ENCODE results near the gene SWSAP1. TPM values are rescaled to one million over a fixed set of nuclear protein-coding genes. Genes with fewer than 3 reads are reported as not detected.

SWSAP1 gene
- total RNA-seq, 1 donor from 2014 or later = 4.5 TPM

GRCh38 chr19:11397089-11397610 lies 22.7 kb downstream of the SWSAP1 start:
- Histone ChIP-seq H3K4me3 (no peak overlapping the region), H3K36me3 (peaks cover 5 to 11% of the 10 kb centered on the region in 2 donors), H3K27ac (no peak overlapping the region), H3K9me3 (no peaks in the 10 kb centered on the region), H3K4me1 (no peaks in the 10 kb centered on the region), H3K27me3 (no peaks in the 10 kb centered on the region)
- TF ChIP-seq CTCF (IDR thresholded peaks at IDR 0.05) = no peak
- intact Hi-C loops (cut with DNase I) = no loop called here
- DNase-seq (ENCODE audit: low spot score in 2 of 2) = no peak

- peaks cover 5 to 13% of the 10 kb centered on the region in 2 donors for H3K36me3 ChIP-seq
- no peaks in the 10 kb centered on the region for H3K9me3 ChIP-seq
- H3K27me3 ChIP-seq = no peaks in the 10 kb centered on the region
- TF ChIP-seq CTCF (IDR thresholded peaks at IDR 0.05) = no peak
- no peak overlapping the region for H3K4me3 ChIP-seq
- DNase-seq (ENCODE audit: low spot score in 2 of 2) = no peak
- no peak overlapping the region for H3K27ac ChIP-seq
- intact Hi-C loops (cut with DNase I) = no loop called here
- no peaks in the 10 kb centered on the region for H3K4me1 ChIP-seq
These were observed 25.2 kb downstream of the SWSAP1 start for GRCh38 chr19:11399667-11400066.

DNA sequence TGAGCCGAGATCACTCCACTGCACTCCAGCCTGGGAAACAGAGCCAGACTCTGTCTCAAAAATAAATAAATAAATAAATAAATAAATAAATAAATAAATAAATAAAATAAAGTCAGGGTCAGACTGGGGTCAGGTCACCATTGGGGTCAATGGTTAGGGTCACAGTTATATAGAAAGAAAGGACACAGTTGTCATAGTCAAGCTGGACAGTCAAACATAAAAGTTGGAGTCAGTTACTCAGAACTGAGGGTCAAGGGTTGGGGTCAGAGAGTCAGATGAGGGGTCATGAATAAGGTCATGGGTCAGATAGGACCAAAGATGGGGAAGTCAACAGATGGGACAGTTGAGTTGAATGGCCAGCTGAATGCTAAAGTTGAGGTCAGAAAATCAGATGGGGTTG lies 26.3 kb downstream of the SWSAP1 start:
- peaks cover 5 to 13% of the 10 kb centered on the region in 2 donors for H3K36me3 ChIP-seq
- DNase-seq (ENCODE audit: low spot score in 2 of 2) = no peak
- no peak overlapping the region for H3K4me3 ChIP-seq
- no peak overlapping the region for H3K27ac ChIP-seq
- intact Hi-C loops (cut with DNase I) = no loop called here
- H3K9me3 ChIP-seq = no peaks in the 10 kb centered on the region
- no peaks in the 10 kb centered on the region for H3K4me1 ChIP-seq
- H3K27me3 ChIP-seq = no peaks in the 10 kb centered on the region
- no peak for TF ChIP-seq CTCF (IDR thresholded peaks at IDR 0.05)

DNA sequence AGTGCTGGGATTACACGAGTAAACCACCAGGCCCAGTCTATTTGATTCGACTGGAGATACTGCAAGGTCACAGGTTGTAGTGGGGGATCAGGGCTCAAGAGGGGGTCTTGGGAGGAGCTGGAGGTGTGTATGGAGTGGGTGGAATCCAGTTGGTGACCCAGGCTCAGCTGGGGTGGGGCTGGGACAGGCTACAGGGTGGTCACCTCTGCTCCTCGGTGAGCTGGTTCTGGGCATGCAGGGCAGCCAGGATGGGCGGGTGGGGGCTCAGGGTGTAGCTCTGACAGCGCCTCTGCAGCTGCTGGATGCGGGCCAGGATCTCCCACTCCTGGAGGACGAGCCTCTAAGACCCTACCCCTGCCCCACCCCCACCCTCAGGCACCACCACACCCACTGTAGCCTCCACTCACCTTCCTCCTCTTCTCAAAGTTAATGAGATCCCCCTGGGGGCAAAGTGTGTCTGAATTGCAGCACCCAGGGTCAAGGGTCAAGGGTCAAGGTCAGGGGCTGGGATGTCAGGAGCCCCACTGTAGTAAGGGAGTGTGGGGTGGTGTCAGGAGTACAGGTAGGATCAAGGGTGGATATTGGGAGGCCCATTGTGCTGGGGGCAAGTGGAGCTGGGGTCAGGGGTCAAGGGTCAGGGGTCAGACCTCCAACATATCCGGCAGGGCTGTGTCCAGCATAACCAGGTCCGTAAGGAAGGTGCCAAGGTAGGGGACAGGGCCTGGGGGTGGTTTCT lies 27.5 kb downstream of the SWSAP1 start:
- intact Hi-C loops (cut with DNase I) = no loop called here

DNA sequence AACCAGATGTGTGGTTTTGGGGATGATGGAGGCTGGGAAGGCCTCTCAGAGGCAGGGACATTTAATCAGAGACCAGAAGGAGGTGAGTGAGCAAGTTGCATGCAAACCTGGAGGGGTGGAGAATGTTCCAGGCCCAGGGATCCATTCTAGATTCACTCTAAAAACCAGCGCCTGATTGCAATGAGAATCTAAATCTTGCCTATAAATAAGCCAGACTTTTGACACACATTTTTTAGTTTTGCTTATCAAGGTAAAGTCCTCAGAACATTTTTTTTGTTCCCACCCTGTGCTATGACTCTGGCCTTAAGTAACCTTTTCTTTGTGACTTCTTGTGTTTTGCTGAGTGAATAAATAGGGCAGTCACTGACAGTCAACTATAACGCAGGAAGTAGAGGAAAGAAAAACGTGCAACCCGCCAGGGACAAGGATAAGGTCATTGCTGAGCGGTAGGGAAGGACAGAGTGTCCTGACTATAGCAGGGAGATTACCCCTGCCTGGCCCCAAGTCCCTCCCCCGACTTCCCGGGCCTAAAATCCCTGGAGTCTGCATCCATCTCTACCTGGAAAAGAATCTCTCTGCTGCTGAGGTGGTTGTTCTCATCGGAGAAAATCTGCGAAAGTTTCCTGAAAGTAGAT lies 30.2 kb downstream of the SWSAP1 start:
- intact Hi-C loops (cut with DNase I) = no loop called here
- no peak overlapping the region for H3K4me3 ChIP-seq
- no peaks in the 10 kb centered on the region for H3K4me1 ChIP-seq
- H3K9me3 ChIP-seq = no peaks in the 10 kb centered on the region
- no peak for DNase-seq (ENCODE audit: low spot score in 2 of 2)
- no peaks in the 10 kb centered on the region for H3K27me3 ChIP-seq
- no peak for TF ChIP-seq CTCF (IDR thresholded peaks at IDR 0.05)
- no peak overlapping the region for H3K27ac ChIP-seq
- H3K36me3 ChIP-seq = peaks cover 1 to 6% of the 10 kb centered on the region in 2 donors

More for the DNA sequence above, 27.5 kb downstream of the SWSAP1 start:
- no peak overlapping the region for H3K4me3 ChIP-seq
- DNase-seq (ENCODE audit: low spot score in 2 of 2) = no peak
- H3K27me3 ChIP-seq = no peaks in the 10 kb centered on the region
- no peak for TF ChIP-seq CTCF (IDR thresholded peaks at IDR 0.05)
- no peaks in the 10 kb centered on the region for H3K9me3 ChIP-seq
- no peak overlapping the region for H3K27ac ChIP-seq
- H3K4me1 ChIP-seq = no peaks in the 10 kb centered on the region
- peaks cover 5 to 13% of the 10 kb centered on the region in 2 donors for H3K36me3 ChIP-seq
